ENCODE data around the gene UCP3.

DNA sequence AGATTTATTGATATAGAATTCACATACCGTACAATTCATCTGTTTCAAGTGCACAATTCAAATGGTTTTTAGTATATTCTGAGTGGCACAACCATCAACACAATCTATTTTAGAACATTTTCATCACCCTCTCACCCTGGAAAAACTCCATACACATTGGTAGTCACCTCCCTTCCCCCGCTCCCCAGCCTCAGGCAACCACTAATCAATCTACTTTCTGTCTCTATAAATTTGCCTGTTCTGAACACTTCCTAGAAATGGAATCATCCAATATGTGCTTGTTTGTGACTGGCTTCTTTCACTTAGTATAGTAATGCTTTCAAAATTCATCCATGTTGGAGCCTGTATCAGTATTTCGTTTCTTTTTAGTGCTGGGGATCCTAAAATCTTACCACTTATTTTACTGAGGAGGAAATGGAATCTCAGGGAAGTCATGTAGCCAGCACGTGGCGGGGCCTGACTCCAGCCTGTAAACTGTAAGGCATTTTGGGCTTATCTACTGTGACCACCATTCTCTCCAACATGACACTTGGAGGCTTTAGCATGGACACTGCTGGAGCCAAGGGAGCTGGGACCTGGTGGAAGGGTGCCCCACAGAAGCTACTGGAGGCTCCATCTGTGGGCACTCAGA, 905 bp upstream of the UCP3 start:
- TF ChIP-seq, protein P1, sequence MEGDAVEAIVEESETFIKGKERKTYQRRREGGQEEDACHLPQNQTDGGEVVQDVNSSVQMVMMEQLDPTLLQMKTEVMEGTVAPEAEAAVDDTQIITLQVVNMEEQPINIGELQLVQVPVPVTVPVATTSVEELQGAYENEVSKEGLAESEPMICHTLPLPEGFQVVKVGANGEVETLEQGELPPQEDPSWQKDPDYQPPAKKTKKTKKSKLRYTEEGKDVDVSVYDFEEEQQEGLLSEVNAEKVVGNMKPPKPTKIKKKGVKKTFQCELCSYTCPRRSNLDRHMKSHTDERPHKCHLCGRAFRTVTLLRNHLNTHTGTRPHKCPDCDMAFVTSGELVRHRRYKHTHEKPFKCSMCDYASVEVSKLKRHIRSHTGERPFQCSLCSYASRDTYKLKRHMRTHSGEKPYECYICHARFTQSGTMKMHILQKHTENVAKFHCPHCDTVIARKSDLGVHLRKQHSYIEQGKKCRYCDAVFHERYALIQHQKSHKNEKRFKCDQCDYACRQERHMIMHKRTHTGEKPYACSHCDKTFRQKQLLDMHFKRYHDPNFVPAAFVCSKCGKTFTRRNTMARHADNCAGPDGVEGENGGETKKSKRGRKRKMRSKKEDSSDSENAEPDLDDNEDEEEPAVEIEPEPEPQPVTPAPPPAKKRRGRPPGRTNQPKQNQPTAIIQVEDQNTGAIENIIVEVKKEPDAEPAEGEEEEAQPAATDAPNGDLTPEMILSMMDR (IDR thresholded peaks at IDR 0.05), result no peak
- no peak for TF ChIP-seq POLR2A (IDR thresholded peaks at IDR 0.05)

Data from right lobe of liver (tissue), 4 donors.